ENCODE results near the gene FAM174B.

FAM174B gene

DNA sequence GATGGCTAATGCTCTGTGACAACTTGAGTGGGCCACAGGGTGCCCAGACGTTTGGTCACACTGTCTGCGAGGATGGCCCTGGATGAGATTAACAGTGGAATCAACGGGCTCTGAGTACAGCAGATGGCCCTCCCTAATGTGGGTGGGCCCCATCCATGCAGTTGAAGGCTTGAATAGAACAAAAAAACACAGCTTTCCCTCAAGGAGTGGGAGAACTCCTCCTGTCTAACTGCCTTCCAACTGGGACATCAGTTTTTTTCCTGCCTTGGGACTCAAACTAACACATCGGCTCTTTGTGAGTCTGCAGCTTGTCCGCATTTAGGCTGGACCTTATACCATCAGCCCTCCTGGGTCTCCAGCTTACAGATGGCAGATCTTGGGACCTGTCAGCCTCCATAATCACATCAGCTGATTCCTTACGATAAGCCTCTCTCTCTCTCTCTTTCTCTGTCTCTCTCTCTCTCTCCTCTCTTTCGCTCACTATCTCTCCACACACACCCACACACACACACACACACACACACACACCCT, 20.8 kb downstream of the FAM174B start:
- Histone ChIP-seq H3K36me3 (replicated peaks; ENCODE audit: insufficient read depth, low read length) (no peaks in the 10 kb centered on the region), H4K20me1 (ENCODE audit: insufficient read depth, low read length) (no peaks in the 10 kb centered on the region), H3K79me2 (ENCODE audit: low read length) (peaks cover 87% of the 10 kb centered on the region), H3K27me3 (replicated peaks; ENCODE audit: insufficient read depth, low read length) (no peaks in the 10 kb centered on the region), H3K9me3 (replicated peaks; ENCODE audit: insufficient read depth, low read length) (no peaks in the 10 kb centered on the region), H3K27ac (ENCODE audit: low read length) (no peak overlapping the region), H3K4me3 (ENCODE audit: low read length) (no peak overlapping the region), H2AFZ (ENCODE audit: low read length) (no peak overlapping the region), H3K9ac (ENCODE audit: low read length) (no peak overlapping the region), H3K9me2 (replicated peaks; ENCODE audit: insufficient read depth, low read length) (no peaks in the 10 kb centered on the region), H3K4me1 (ENCODE audit: low read length) (peaks cover 35% of the 10 kb centered on the region), H3K4me2 (ENCODE audit: low read depth, low read length) (no peak overlapping the region), H3F3A (ENCODE audit: insufficient read depth, low read length) (peaks cover 27% of the 10 kb centered on the region)
- DNase-seq, result no peak
- TF ChIP-seq EZH2phosphoT487 (IDR thresholded peaks at IDR 0.05; ENCODE audit: low read length) (no peak), EZH2 (optimal IDR thresholded peaks at IDR 0.05; ENCODE audit: low read depth, low read length) (no peak)
- TF ChIP-seq, protein P1, sequence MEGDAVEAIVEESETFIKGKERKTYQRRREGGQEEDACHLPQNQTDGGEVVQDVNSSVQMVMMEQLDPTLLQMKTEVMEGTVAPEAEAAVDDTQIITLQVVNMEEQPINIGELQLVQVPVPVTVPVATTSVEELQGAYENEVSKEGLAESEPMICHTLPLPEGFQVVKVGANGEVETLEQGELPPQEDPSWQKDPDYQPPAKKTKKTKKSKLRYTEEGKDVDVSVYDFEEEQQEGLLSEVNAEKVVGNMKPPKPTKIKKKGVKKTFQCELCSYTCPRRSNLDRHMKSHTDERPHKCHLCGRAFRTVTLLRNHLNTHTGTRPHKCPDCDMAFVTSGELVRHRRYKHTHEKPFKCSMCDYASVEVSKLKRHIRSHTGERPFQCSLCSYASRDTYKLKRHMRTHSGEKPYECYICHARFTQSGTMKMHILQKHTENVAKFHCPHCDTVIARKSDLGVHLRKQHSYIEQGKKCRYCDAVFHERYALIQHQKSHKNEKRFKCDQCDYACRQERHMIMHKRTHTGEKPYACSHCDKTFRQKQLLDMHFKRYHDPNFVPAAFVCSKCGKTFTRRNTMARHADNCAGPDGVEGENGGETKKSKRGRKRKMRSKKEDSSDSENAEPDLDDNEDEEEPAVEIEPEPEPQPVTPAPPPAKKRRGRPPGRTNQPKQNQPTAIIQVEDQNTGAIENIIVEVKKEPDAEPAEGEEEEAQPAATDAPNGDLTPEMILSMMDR (IDR thresholded peaks at IDR 0.05; ENCODE audit: low read length), result no peak

DNA sequence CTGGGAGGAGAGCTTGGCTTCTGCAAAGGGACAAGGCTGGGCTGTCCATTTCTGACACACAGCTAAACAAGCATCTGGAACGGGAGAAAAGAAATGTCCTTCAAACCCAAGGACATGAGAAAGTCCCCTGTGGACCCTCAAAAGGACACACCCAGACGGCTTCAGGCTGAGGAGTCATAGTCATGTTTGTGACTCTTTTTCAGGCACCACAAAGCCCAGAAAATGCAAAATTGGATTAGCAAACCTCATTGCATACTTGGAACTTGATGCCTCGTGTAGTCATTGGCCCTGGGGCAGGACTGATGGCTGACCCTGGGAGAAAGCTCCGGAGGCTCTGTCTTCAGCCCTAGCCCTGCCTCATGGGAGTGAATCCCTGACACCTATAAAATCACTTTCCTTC, 21.5 kb downstream of the FAM174B start:
- Histone ChIP-seq H3K4me2 (ENCODE audit: low read depth, low read length) (no peak overlapping the region), H3F3A (ENCODE audit: insufficient read depth, low read length) (peaks cover 20% of the 10 kb centered on the region), H3K9me2 (replicated peaks; ENCODE audit: insufficient read depth, low read length) (no peaks in the 10 kb centered on the region), H3K9me3 (replicated peaks; ENCODE audit: insufficient read depth, low read length) (no peaks in the 10 kb centered on the region), H3K27ac (ENCODE audit: low read length) (no peak overlapping the region), H3K4me3 (ENCODE audit: low read length) (no peak overlapping the region), H3K27me3 (replicated peaks; ENCODE audit: insufficient read depth, low read length) (no peaks in the 10 kb centered on the region), H3K9ac (ENCODE audit: low read length) (no peak overlapping the region), H3K4me1 (ENCODE audit: low read length) (peaks cover 29% of the 10 kb centered on the region), H3K36me3 (replicated peaks; ENCODE audit: insufficient read depth, low read length) (no peaks in the 10 kb centered on the region), H3K79me2 (ENCODE audit: low read length) (peaks cover 87% of the 10 kb centered on the region), H2AFZ (ENCODE audit: low read length) (no peak overlapping the region), H4K20me1 (ENCODE audit: insufficient read depth, low read length) (no peaks in the 10 kb centered on the region)
- no peak for DNase-seq
- TF ChIP-seq, protein P1 (IDR thresholded peaks at IDR 0.05; ENCODE audit: low read length), result no peak
- TF ChIP-seq EZH2phosphoT487 (IDR thresholded peaks at IDR 0.05; ENCODE audit: low read length) (no peak), EZH2 (optimal IDR thresholded peaks at IDR 0.05; ENCODE audit: low read depth, low read length) (no peak)

DNA sequence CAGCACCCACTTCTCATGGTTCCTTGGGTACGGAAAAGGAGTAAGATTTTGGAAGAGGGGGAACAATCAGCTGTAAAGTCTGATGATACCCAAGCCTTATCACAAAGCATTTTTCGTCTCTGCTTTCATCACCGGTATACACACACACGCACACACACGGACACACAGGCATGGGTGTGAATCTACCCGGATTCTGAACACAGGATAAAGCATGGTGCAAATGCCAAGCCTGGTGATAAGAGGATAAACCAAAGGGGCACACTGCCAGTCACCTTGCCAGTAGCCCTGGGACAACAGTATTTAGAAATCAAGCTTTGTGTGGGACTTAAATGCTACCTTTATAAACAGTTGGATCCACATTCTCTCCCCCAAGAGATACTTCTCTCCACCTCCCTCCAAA, 22.2 kb downstream of the FAM174B start:
- H2AFZ ChIP-seq (ENCODE audit: low read length), result no peak overlapping the region
- H3K4me2 ChIP-seq (ENCODE audit: low read depth, low read length), result no peak overlapping the region
- H3K9ac ChIP-seq (ENCODE audit: low read length), result no peak overlapping the region
- no peak overlapping the region for H3K27ac ChIP-seq (ENCODE audit: low read length)
- H3K36me3 ChIP-seq (replicated peaks; ENCODE audit: insufficient read depth, low read length), result peaks cover 4% of the 10 kb centered on the region; the same call in 1 of the 2 replicates
- H3K4me1 ChIP-seq (ENCODE audit: low read length), result peaks cover 22% of the 10 kb centered on the region
- no peaks in the 10 kb centered on the region for H4K20me1 ChIP-seq (ENCODE audit: insufficient read depth, low read length)
- H3F3A ChIP-seq (ENCODE audit: insufficient read depth, low read length), result peaks cover 14% of the 10 kb centered on the region
- DNase-seq, result no peak
- peaks cover 85% of the 10 kb centered on the region for H3K79me2 ChIP-seq (ENCODE audit: low read length)
- H3K9me2 ChIP-seq (replicated peaks; ENCODE audit: insufficient read depth, low read length), result no peaks in the 10 kb centered on the region
- no peaks in the 10 kb centered on the region for H3K9me3 ChIP-seq (replicated peaks; ENCODE audit: insufficient read depth, low read length)
- no peaks in the 10 kb centered on the region for H3K27me3 ChIP-seq (replicated peaks; ENCODE audit: insufficient read depth, low read length)
- no peak overlapping the region for H3K4me3 ChIP-seq (ENCODE audit: low read length)
- TF ChIP-seq EZH2phosphoT487 (IDR thresholded peaks at IDR 0.05; ENCODE audit: low read length) (no peak), EZH2 (optimal IDR thresholded peaks at IDR 0.05; ENCODE audit: low read depth, low read length) (no peak)
- TF ChIP-seq, protein P1 (IDR thresholded peaks at IDR 0.05; ENCODE audit: low read length), result no peak

Measured in MM.1S (cell line).